PC-3 (cell line): Measurements from ENCODE around the gene SLC15A2. TPM values are rescaled to one million over a fixed set of nuclear protein-coding genes. Genes with fewer than 3 reads are reported as not detected.

Experiments used
- ATAC-seq: fragments of 200-7000 bp; cut with Tn5 transposase; 2 replicates; pipeline ENCODE4 v1.9.1; 2020; ENCODE audit warnings: mild to moderate bottlenecking, moderate library complexity
- BruUV-seq: library from RNA; stranded (reverse); fragments of 400-500 nt; replicated peaks from 2 replicates; lab custom pipeline; 2021; lab: Mats Ljungman, UMichigan
- CTCF ChIA-PET: fragments of 300-600 bp; sonication (Branson Sonifier 250); formaldehyde crosslinking; loops from one replicate; lab custom pipeline; 2022; ENCODE audit warnings: antibody characterized with exemption; lab: Charles Lee
- POLR2A ChIA-PET: fragments of 300-600 bp; sonication (Branson Sonifier 250); formaldehyde crosslinking; loops from one replicate; lab custom pipeline; 2022; ENCODE audit warnings: antibody characterized with exemption; ENCODE audit not compliant: unreplicated experiment; lab: Charles Lee
- DNase-seq: peaks from one replicate; pipeline ENCODE4 v3.0.0-alpha.2; 2015
- H2AFZ ChIP-seq: fragments of 300-600 bp; sonication (generic); 2 replicates; pipeline ENCODE4 v1.6.0; 2016; ENCODE audit warnings: antibody characterized with exemption, low read length
- H3F3A ChIP-seq: fragments of 300-600 bp; sonication (generic); one replicate; pipeline ENCODE4 v1.6.0; 2017; ENCODE audit warnings: antibody characterized with exemption, low read length, control low read depth, mild to moderate bottlenecking; ENCODE audit not compliant: unreplicated experiment
- H3K27ac ChIP-seq: fragments of 300-600 bp; sonication (generic); 2 replicates; pipeline ENCODE4 v1.5.1; 2016; ENCODE audit warnings: mild to moderate bottlenecking, low read length
- H3K27me3 ChIP-seq: fragments of 300-600 bp; sonication (generic); 2 replicates; pipeline ENCODE4 v1.6.1; 2016; ENCODE audit warnings: low read length, mixed read lengths
- H3K36me3 ChIP-seq: fragments of 300-600 bp; sonication (generic); 2 replicates; pipeline ENCODE4 v1.6.1; 2016; ENCODE audit warnings: low read depth, mixed run types, low read length, mixed read lengths
- H3K4me1 ChIP-seq: fragments of 300-600 bp; sonication (generic); 2 replicates; pipeline ENCODE4 v1.5.1; 2016; ENCODE audit warnings: low read length; ENCODE audit not compliant: insufficient read depth
- H3K4me2 ChIP-seq: fragments of 300-600 bp; sonication (generic); 2 replicates; pipeline ENCODE4 v1.6.0; 2016; ENCODE audit warnings: low read length
- H3K4me3 ChIP-seq: fragments of 300-600 bp; sonication (generic); 2 replicates; pipeline ENCODE4 v1.5.1; 2016; ENCODE audit warnings: mild to moderate bottlenecking, low read length, mixed read lengths
- H3K79me2 ChIP-seq: fragments of 300-600 bp; sonication (generic); 2 replicates; pipeline ENCODE4 v1.6.1; 2017; ENCODE audit warnings: low read length, mixed read lengths
- H3K9ac ChIP-seq: fragments of 300-600 bp; sonication (generic); 2 replicates; pipeline ENCODE4 v1.6.0; 2016; ENCODE audit warnings: mild to moderate bottlenecking, low read length
- H3K9me2 ChIP-seq: fragments of 300-600 bp; sonication (generic); replicated peaks from 2 replicates; pipeline ENCODE4 v1.6.1; 2016; ENCODE audit warnings: mixed run types, low read length, mixed read lengths
- H3K9me3 ChIP-seq: fragments of 300-600 bp; sonication (generic); 2 replicates; pipeline ENCODE4 v1.6.1; 2016; ENCODE audit warnings: low read length, mixed read lengths
- H4K20me1 ChIP-seq: fragments of 300-600 bp; sonication (generic); 2 replicates; pipeline ENCODE4 v1.6.1; 2016; ENCODE audit warnings: low read length, mixed read lengths
- EZH2 ChIP-seq: fragments of 300-600 bp; sonication (generic); IDR thresholded peaks from one replicate; pipeline ENCODE4 v1.6.1; 2017; ENCODE audit warnings: antibody characterized with exemption, mild to moderate bottlenecking, low read length; ENCODE audit not compliant: unreplicated experiment
- EZH2phosphoT487 ChIP-seq: fragments of 300-600 bp; sonication (generic); IDR thresholded peaks from 2 replicates; pipeline ENCODE4 v1.6.1; 2018; ENCODE audit warnings: mild to moderate bottlenecking, antibody characterized with exemption, low read length, borderline replicate concordance
- intact Hi-C: fragments of 100-400 bp; cut with micrococcal nuclease; formaldehyde crosslinking; loops from 2 replicates; pipeline ENCODE4 v1.9.0; 2023
- total RNA-seq: library from RNA; depleted of rRNA; stranded (reverse); fragments of >200 nt; gene quantifications from 2 replicates; pipeline ENCODE4 v1.2.3, GENCODE V29; 2014
- TF ChIP-seq, protein P1 (sequence below): fragments of 300-600 bp; sonication (generic); conservative IDR thresholded peaks from 2 replicates; pipeline ENCODE4 v1.5.1; 2017; ENCODE audit warnings: antibody characterized with exemption, low read depth, mild to moderate bottlenecking, low read length

The SLC15A2 gene
- total RNA-seq, 1 experiment from 2014 or later = 0.91 TPM

DNA sequence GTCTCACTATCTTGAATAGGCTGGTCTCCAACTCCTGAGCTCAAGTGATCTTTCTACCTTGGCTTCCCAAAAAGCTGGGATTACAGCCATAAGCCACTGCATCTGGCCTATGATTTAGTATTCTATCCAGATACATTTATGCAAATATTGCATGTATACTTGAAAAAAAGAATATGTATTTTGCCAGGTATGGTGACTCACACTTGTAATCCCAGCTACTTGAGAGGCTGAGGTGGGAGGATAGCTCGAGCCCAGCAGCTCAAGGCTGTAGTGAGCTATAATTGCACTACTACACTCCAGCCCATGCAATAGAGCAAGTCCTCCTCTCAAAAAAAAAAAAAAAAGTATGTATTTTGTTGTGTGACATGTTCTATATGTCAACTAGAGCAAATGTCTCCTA lies 54.4 kb downstream of the SLC15A2 start:
- no TSS peak for BruUV-seq
- DNase-seq (peak; percentile 52), ATAC-seq (peak; percentile 49)
- intact Hi-C loops = no loop called here
- Histone ChIP-seq H3K27me3 (no peaks in the 10 kb centered on the region), H3K4me2 (no peak overlapping the region), H3K36me3 (no peaks in the 10 kb centered on the region), H3K9me2 (no peaks in the 10 kb centered on the region), H3F3A (no peaks in the 10 kb centered on the region), H3K27ac (no peak overlapping the region), H2AFZ (no peak overlapping the region), H3K9me3 (0 out of 2 replicates have a peak, but pooled peaks cover 4% of the 10 kb centered on the region), H3K4me1 (peaks cover 6% of the 10 kb centered on the region), H4K20me1 (no peaks in the 10 kb centered on the region), H3K4me3 (no peak overlapping the region), H3K79me2 (no peaks in the 10 kb centered on the region), H3K9ac (no peak overlapping the region)
- TF ChIP-seq EZH2 = no peak
- TF ChIP-seq, protein P1, sequence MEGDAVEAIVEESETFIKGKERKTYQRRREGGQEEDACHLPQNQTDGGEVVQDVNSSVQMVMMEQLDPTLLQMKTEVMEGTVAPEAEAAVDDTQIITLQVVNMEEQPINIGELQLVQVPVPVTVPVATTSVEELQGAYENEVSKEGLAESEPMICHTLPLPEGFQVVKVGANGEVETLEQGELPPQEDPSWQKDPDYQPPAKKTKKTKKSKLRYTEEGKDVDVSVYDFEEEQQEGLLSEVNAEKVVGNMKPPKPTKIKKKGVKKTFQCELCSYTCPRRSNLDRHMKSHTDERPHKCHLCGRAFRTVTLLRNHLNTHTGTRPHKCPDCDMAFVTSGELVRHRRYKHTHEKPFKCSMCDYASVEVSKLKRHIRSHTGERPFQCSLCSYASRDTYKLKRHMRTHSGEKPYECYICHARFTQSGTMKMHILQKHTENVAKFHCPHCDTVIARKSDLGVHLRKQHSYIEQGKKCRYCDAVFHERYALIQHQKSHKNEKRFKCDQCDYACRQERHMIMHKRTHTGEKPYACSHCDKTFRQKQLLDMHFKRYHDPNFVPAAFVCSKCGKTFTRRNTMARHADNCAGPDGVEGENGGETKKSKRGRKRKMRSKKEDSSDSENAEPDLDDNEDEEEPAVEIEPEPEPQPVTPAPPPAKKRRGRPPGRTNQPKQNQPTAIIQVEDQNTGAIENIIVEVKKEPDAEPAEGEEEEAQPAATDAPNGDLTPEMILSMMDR = no peak
- POLR2A ChIA-PET = no interaction called here
- CTCF ChIA-PET = interaction anchor here (0.6 kb wide), 1 partner anchor 46 kb away, joined by 5 read pairs; no protein-coding TSS in a partner anchor

GRCh38 chr3:121951291-121951919 lies 57.2 kb downstream of the SLC15A2 start:
- no peak overlapping the region for H3K4me3 ChIP-seq
- H3K27me3 ChIP-seq = no peaks in the 10 kb centered on the region
- no peak overlapping the region for H3K9ac ChIP-seq
- intact Hi-C loops = no loop called here
- no peaks in the 10 kb centered on the region for H4K20me1 ChIP-seq
- no peak for DNase-seq
- H3F3A ChIP-seq = no peaks in the 10 kb centered on the region
- BruUV-seq = no TSS peak
- no peak overlapping the region for H3K4me2 ChIP-seq
- H3K36me3 ChIP-seq = no peaks in the 10 kb centered on the region
- TF ChIP-seq EZH2 = no peak
- no peak for TF ChIP-seq EZH2phosphoT487
- TF ChIP-seq, protein P1 = no peak
- no peak overlapping the region for H2AFZ ChIP-seq
- no peaks in the 10 kb centered on the region for H3K9me2 ChIP-seq
- 0 out of 2 replicates have a peak, but pooled peaks cover 4% of the 10 kb centered on the region for H3K9me3 ChIP-seq
- ATAC-seq = no peak
- no peak overlapping the region for H3K27ac ChIP-seq
- no peaks in the 10 kb centered on the region for H3K79me2 ChIP-seq
- CTCF ChIA-PET = interaction anchor here (0.5 kb wide), 1 partner anchor 101 kb away, joined by 3 read pairs; no protein-coding TSS in a partner anchor
- POLR2A ChIA-PET = no interaction called here
- H3K4me1 ChIP-seq = no peaks in the 10 kb centered on the region

GRCh38 chr3:121956363-121956762 lies 62.2 kb downstream of the SLC15A2 start:
- DNase-seq (no peak), ATAC-seq (no peak)
- Histone ChIP-seq H2AFZ (no peak overlapping the region), H3K9me2 (no peaks in the 10 kb centered on the region), H3K36me3 (no peaks in the 10 kb centered on the region), H3K27me3 (no peaks in the 10 kb centered on the region), H3K4me1 (no peaks in the 10 kb centered on the region), H3K79me2 (no peaks in the 10 kb centered on the region), H3K4me3 (no peak overlapping the region), H3K9me3 (0 out of 2 replicates have a peak, but pooled peaks cover 4% of the 10 kb centered on the region), H3K27ac (no peak overlapping the region), H3K9ac (no peak overlapping the region), H3F3A (no peaks in the 10 kb centered on the region), H4K20me1 (no peaks in the 10 kb centered on the region), H3K4me2 (no peak overlapping the region)
- POLR2A ChIA-PET = no interaction called here
- CTCF ChIA-PET = no interaction called here
- intact Hi-C loops = no loop called here
- TF ChIP-seq, protein P1 = no peak
- TF ChIP-seq EZH2 (no peak), EZH2phosphoT487 (no peak)
- no TSS peak for BruUV-seq
